Measurements from ENCODE around the gene PSTPIP2. TPM values are rescaled to one million over a fixed set of nuclear protein-coding genes. Genes with fewer than 3 reads are reported as not detected.
A peak's percentile ranks its signal among the peaks of the same experiment; 100 is the strongest.

PSTPIP2 gene
- total and polyA plus RNA-seq, 2 of the 13 experiments (the other 11 are each of a cell fraction or from before 2014, with no cell fraction given) = 0.25 to 0.27 TPM

- no peak for TF ChIP-seq RBM39 (IDR thresholded peaks at IDR 0.05; ENCODE audit: low read depth, low read length, poor library complexity, severe bottlenecking)
- no peak for TF ChIP-seq ZNF274 (CRISPR knock-in tag; IDR thresholded peaks at IDR 0.05)
- TF ChIP-seq PPARG (CRISPR knock-in tag; conservative IDR thresholded peaks at IDR 0.05) = no peak
- TF ChIP-seq, protein P1, sequence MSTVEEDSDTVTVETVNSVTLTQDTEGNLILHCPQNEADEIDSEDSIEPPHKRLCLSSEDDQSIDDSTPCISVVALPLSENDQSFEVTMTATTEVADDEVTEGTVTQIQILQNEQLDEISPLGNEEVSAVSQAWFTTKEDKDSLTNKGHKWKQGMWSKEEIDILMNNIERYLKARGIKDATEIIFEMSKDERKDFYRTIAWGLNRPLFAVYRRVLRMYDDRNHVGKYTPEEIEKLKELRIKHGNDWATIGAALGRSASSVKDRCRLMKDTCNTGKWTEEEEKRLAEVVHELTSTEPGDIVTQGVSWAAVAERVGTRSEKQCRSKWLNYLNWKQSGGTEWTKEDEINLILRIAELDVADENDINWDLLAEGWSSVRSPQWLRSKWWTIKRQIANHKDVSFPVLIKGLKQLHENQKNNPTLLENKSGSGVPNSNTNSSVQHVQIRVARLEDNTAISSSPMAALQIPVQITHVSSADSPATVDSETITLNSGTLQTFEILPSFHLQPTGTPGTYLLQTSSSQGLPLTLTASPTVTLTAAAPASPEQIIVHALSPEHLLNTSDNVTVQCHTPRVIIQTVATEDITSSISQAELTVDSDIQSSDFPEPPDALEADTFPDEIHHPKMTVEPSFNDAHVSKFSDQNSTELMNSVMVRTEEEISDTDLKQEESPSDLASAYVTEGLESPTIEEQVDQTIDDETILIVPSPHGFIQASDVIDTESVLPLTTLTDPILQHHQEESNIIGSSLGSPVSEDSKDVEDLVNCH (CRISPR knock-in tag; IDR thresholded peaks at IDR 0.05) = no peak
- TF ChIP-seq ARID2 (CRISPR knock-in tag; IDR thresholded peaks at IDR 0.05; ENCODE audit: borderline replicate concordance) = 0 out of 2 replicates have a peak, but pooled peaks have one; percentile 4
- TF ChIP-seq FOXJ3 (CRISPR knock-in tag; IDR thresholded peaks at IDR 0.05; ENCODE audit: borderline replicate concordance) = no peak; the same call in 1 of the 2 replicates
- no peak for TF ChIP-seq RFX3 (CRISPR knock-in tag; IDR thresholded peaks at IDR 0.05)
- TF ChIP-seq MXD3 (CRISPR knock-in tag; IDR thresholded peaks at IDR 0.05) = no peak
- TF ChIP-seq, protein P2, sequence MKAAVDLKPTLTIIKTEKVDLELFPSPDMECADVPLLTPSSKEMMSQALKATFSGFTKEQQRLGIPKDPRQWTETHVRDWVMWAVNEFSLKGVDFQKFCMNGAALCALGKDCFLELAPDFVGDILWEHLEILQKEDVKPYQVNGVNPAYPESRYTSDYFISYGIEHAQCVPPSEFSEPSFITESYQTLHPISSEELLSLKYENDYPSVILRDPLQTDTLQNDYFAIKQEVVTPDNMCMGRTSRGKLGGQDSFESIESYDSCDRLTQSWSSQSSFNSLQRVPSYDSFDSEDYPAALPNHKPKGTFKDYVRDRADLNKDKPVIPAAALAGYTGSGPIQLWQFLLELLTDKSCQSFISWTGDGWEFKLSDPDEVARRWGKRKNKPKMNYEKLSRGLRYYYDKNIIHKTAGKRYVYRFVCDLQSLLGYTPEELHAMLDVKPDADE (CRISPR knock-in tag; IDR thresholded peaks at IDR 0.05) = no peak
- TF ChIP-seq, protein P3, sequence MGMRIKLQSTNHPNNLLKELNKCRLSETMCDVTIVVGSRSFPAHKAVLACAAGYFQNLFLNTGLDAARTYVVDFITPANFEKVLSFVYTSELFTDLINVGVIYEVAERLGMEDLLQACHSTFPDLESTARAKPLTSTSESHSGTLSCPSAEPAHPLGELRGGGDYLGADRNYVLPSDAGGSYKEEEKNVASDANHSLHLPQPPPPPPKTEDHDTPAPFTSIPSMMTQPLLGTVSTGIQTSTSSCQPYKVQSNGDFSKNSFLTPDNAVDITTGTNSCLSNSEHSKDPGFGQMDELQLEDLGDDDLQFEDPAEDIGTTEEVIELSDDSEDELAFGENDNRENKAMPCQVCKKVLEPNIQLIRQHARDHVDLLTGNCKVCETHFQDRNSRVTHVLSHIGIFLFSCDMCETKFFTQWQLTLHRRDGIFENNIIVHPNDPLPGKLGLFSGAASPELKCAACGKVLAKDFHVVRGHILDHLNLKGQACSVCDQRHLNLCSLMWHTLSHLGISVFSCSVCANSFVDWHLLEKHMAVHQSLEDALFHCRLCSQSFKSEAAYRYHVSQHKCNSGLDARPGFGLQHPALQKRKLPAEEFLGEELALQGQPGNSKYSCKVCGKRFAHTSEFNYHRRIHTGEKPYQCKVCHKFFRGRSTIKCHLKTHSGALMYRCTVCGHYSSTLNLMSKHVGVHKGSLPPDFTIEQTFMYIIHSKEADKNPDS (CRISPR knock-in tag; IDR thresholded peaks at IDR 0.05) = no peak
- TF ChIP-seq ZNF687 (CRISPR knock-in tag; IDR thresholded peaks at IDR 0.05) = no peak
Measured at GRCh38 chr18:46098616-46098933, 26.5 kb upstream of the PSTPIP2 start (continued).

Data from HepG2 (cell line).